Stimulated activated naive B cell treated with anti-CD40 and anti-IgM and Interleukin-4, amounts not matched to agents 10 μg/mL and 1 μg/mL and 100 μg/mL, for 72 hours (primary cell): ENCODE results near the gene EFCAB6.
A peak's percentile ranks its signal among the peaks of the same experiment; 100 is the strongest.

Experiments
- ATAC-seq, 2 donors: fragments of 150-1000 bp; cut with Tn5 transposase; replicated peaks; 2 replicates each; pipeline ENCODE4 v1.10.0; 2021; ENCODE audit warnings: moderate library complexity in 1 of 2
- DNase-seq: peaks from one replicate; pipeline ENCODE4 v3.0.0; 2021
- H3K27ac Mint-ChIP-seq: one replicate; pipeline ENCODE4 v1.8.0; 2022; ENCODE audit warnings: mild to moderate bottlenecking, mixed read lengths
- H3K27me3 Mint-ChIP-seq, 2 donors: one replicate each; pipeline ENCODE4 v1.8.0; 2022; ENCODE audit warnings: mixed read lengths in 2 of 2
- H3K36me3 Mint-ChIP-seq, 2 donors: one replicate each; pipeline ENCODE4 v1.8.0; 2022; ENCODE audit warnings: mixed read lengths in 2 of 2, mild to moderate bottlenecking in 1 of 2
- H3K4me1 Mint-ChIP-seq, 2 donors: one replicate each; pipeline ENCODE4 v1.8.0; 2022; ENCODE audit warnings: mixed read lengths in 2 of 2, mild to moderate bottlenecking in 1 of 2
- H3K4me3 Mint-ChIP-seq, 2 donors: one replicate each; pipeline ENCODE4 v1.8.0; 2022; ENCODE audit warnings: mild to moderate bottlenecking in 2 of 2, mixed read lengths in 2 of 2, moderate library complexity in 1 of 2
- H3K9me3 Mint-ChIP-seq, 2 donors: one replicate each; pipeline ENCODE4 v1.8.0; 2022; ENCODE audit warnings: mixed read lengths in 2 of 2, mild to moderate bottlenecking in 1 of 2

The EFCAB6 gene

GRCh38 chr22:43783777-43784176, 28.3 kb downstream of the EFCAB6 start:
- H3K4me3 Mint-ChIP-seq: no peak overlapping the region
- peaks cover 0 to 2% of the 10 kb centered on the region in 2 donors for H3K36me3 Mint-ChIP-seq
- H3K9me3 Mint-ChIP-seq: peaks cover 0 to 2% of the 10 kb centered on the region in 2 donors
- H3K27me3 Mint-ChIP-seq: peaks cover 7 to 32% of the 10 kb centered on the region in 2 donors
- ATAC-seq (no peak), DNase-seq (no peak)
- no peaks in the 10 kb centered on the region for H3K4me1 Mint-ChIP-seq
- H3K27ac Mint-ChIP-seq: no peak overlapping the region

- DNase-seq: no peak
- ATAC-seq: no peak
- H3K9me3 Mint-ChIP-seq: peaks cover 0 to 2% of the 10 kb centered on the region in 2 donors
- no peak overlapping the region for H3K4me3 Mint-ChIP-seq
- H3K27me3 Mint-ChIP-seq: peaks cover 7 to 27% of the 10 kb centered on the region in 2 donors
- no peaks in the 10 kb centered on the region for H3K4me1 Mint-ChIP-seq
- peaks cover 0 to 2% of the 10 kb centered on the region in 2 donors for H3K36me3 Mint-ChIP-seq
- no peak overlapping the region for H3K27ac Mint-ChIP-seq
Measured at GRCh38 chr22:43782448-43782847, 29.7 kb downstream of the EFCAB6 start.

- Mint-ChIP-seq H3K27ac (no peak overlapping the region), H3K4me3 (no peak overlapping the region), H3K9me3 (no peaks in the 10 kb centered on the region), H3K4me1 (peaks cover 0 to 1% of the 10 kb centered on the region in 2 donors), H3K27me3 (peaks cover 18 to 31% of the 10 kb centered on the region in 2 donors), H3K36me3 (peaks cover 0 to 2% of the 10 kb centered on the region in 2 donors)
- ATAC-seq (no peak), DNase-seq (no peak)
Measured at GRCh38 chr22:43777286-43777685, 34.8 kb downstream of the EFCAB6 start.

GRCh38 chr22:43776081-43776670, 35.9 kb downstream of the EFCAB6 start:
- peaks cover 18 to 34% of the 10 kb centered on the region in 2 donors for H3K27me3 Mint-ChIP-seq
- no peak for DNase-seq
- no peaks in the 10 kb centered on the region for H3K9me3 Mint-ChIP-seq
- H3K27ac Mint-ChIP-seq: no peak overlapping the region
- peaks cover 0 to 2% of the 10 kb centered on the region in 2 donors for H3K36me3 Mint-ChIP-seq
- H3K4me3 Mint-ChIP-seq: no peak overlapping the region
- no peak for ATAC-seq
- peaks cover 0 to 1% of the 10 kb centered on the region in 2 donors for H3K4me1 Mint-ChIP-seq

- Mint-ChIP-seq H3K36me3 (no peaks in the 10 kb centered on the region), H3K27ac (no peak overlapping the region), H3K4me1 (peaks cover 0 to 1% of the 10 kb centered on the region in 2 donors), H3K27me3 (peaks cover 18 to 34% of the 10 kb centered on the region in 2 donors), H3K9me3 (no peaks in the 10 kb centered on the region), H3K4me3 (no peak overlapping the region)
- DNase-seq (no peak), ATAC-seq (no peak)
Measured at GRCh38 chr22:43774318-43774915, 37.7 kb downstream of the EFCAB6 start.

- Mint-ChIP-seq H3K4me3 (no peak overlapping the region), H3K9me3 (no peaks in the 10 kb centered on the region), H3K36me3 (no peaks in the 10 kb centered on the region), H3K4me1 (peaks cover 0 to 1% of the 10 kb centered on the region in 2 donors), H3K27ac (no peak overlapping the region), H3K27me3 (peaks cover 18 to 34% of the 10 kb centered on the region in 2 donors)
- DNase-seq (no peak), ATAC-seq (no peak)
Measured at GRCh38 chr22:43772831-43773230, 39.3 kb downstream of the EFCAB6 start.

- Mint-ChIP-seq H3K4me1 (no peaks in the 10 kb centered on the region), H3K4me3 (no peak overlapping the region), H3K27me3 (peaks cover 29 to 31% of the 10 kb centered on the region in 2 donors), H3K36me3 (no peaks in the 10 kb centered on the region), H3K27ac (no peak overlapping the region), H3K9me3 (peaks cover 0 to 7% of the 10 kb centered on the region in 2 donors)
- ATAC-seq (no peak), DNase-seq (no peak)
Measured at GRCh38 chr22:43755452-43755851, 56.7 kb downstream of the EFCAB6 start.

GRCh38 chr22:43755011-43755410, 57.1 kb downstream of the EFCAB6 start:
- no peaks in the 10 kb centered on the region for H3K4me1 Mint-ChIP-seq
- no peak for DNase-seq
- no peak overlapping the region for H3K4me3 Mint-ChIP-seq
- no peak for ATAC-seq
- H3K9me3 Mint-ChIP-seq: peaks cover 0 to 7% of the 10 kb centered on the region in 2 donors
- peaks cover 28 to 29% of the 10 kb centered on the region in 2 donors for H3K27me3 Mint-ChIP-seq
- H3K36me3 Mint-ChIP-seq: no peaks in the 10 kb centered on the region
- H3K27ac Mint-ChIP-seq: no peak overlapping the region

GRCh38 chr22:43754176-43754575, 57.9 kb downstream of the EFCAB6 start:
- ATAC-seq: no peak
- H3K4me1 Mint-ChIP-seq: no peaks in the 10 kb centered on the region

GRCh38 chr22:43753688-43754087, 58.4 kb downstream of the EFCAB6 start:
- Mint-ChIP-seq H3K4me1 (no peaks in the 10 kb centered on the region), H3K27me3 (peaks cover 25 to 32% of the 10 kb centered on the region in 2 donors), H3K9me3 (peaks cover 0 to 7% of the 10 kb centered on the region in 2 donors), H3K4me3 (no peak overlapping the region), H3K36me3 (no peaks in the 10 kb centered on the region), H3K27ac (no peak overlapping the region)
- ATAC-seq: no peak
- DNase-seq: no peak

More at GRCh38 chr22:43754176-43754575, 57.9 kb downstream of the EFCAB6 start:
- H3K36me3 Mint-ChIP-seq: no peaks in the 10 kb centered on the region
- H3K9me3 Mint-ChIP-seq: peaks cover 0 to 7% of the 10 kb centered on the region in 2 donors
- no peak overlapping the region for H3K27ac Mint-ChIP-seq
- no peak for DNase-seq
- H3K27me3 Mint-ChIP-seq: peaks cover 28 to 29% of the 10 kb centered on the region in 2 donors
- H3K4me3 Mint-ChIP-seq: no peak overlapping the region

- Mint-ChIP-seq H3K4me1 (no peaks in the 10 kb centered on the region), H3K9me3 (no peaks in the 10 kb centered on the region), H3K27ac (no peak overlapping the region), H3K4me3 (no peak overlapping the region), H3K36me3 (no peaks in the 10 kb centered on the region), H3K27me3 (peaks cover 27 to 45% of the 10 kb centered on the region in 2 donors)
- peak in 1 of 2 donors; percentile 50 for ATAC-seq
- no peak for DNase-seq
Measured at GRCh38 chr22:43750751-43751150, 61.4 kb downstream of the EFCAB6 start.

GRCh38 chr22:43749473-43749872, 62.6 kb downstream of the EFCAB6 start:
- no peaks in the 10 kb centered on the region for H3K36me3 Mint-ChIP-seq
- no peak for DNase-seq
- no peak overlapping the region for H3K4me3 Mint-ChIP-seq
- H3K4me1 Mint-ChIP-seq: no peaks in the 10 kb centered on the region
- no peak for ATAC-seq
- no peaks in the 10 kb centered on the region for H3K9me3 Mint-ChIP-seq
- H3K27me3 Mint-ChIP-seq: peaks cover 27 to 45% of the 10 kb centered on the region in 2 donors
- H3K27ac Mint-ChIP-seq: no peak overlapping the region

- DNase-seq (no peak), ATAC-seq (no peak)
- Mint-ChIP-seq H3K27ac (no peak overlapping the region), H3K9me3 (no peaks in the 10 kb centered on the region), H3K36me3 (peaks cover 0 to 1% of the 10 kb centered on the region in 2 donors), H3K4me3 (no peak overlapping the region), H3K27me3 (peaks cover 33 to 46% of the 10 kb centered on the region in 2 donors), H3K4me1 (peaks cover 6% of the 10 kb centered on the region in 2 donors)
Measured at GRCh38 chr22:43747877-43748276, 64.2 kb downstream of the EFCAB6 start.

GRCh38 chr22:43747058-43747457, 65.0 kb downstream of the EFCAB6 start:
- H3K27me3 Mint-ChIP-seq: peaks cover 29 to 43% of the 10 kb centered on the region in 2 donors
- ATAC-seq (no peak), DNase-seq (no peak)
- H3K27ac Mint-ChIP-seq: no peak overlapping the region
- no peaks in the 10 kb centered on the region for H3K9me3 Mint-ChIP-seq
- H3K4me3 Mint-ChIP-seq: no peak overlapping the region
- peaks cover 0 to 1% of the 10 kb centered on the region in 2 donors for H3K36me3 Mint-ChIP-seq
- H3K4me1 Mint-ChIP-seq: peaks cover 6% of the 10 kb centered on the region in 2 donors

- Mint-ChIP-seq H3K27ac (no peak overlapping the region), H3K4me3 (no peak overlapping the region), H3K9me3 (no peaks in the 10 kb centered on the region), H3K27me3 (peaks cover 25 to 38% of the 10 kb centered on the region in 2 donors), H3K36me3 (peaks cover 0 to 1% of the 10 kb centered on the region in 2 donors), H3K4me1 (peaks cover 6% of the 10 kb centered on the region in 2 donors)
- ATAC-seq (no peak), DNase-seq (no peak)
Measured at GRCh38 chr22:43745783-43746356, 66.2 kb downstream of the EFCAB6 start.
